Measurements from ENCODE around the gene MYO18B. TPM values are rescaled to one million over a fixed set of nuclear protein-coding genes. Genes with fewer than 3 reads are reported as not detected.
A peak's percentile ranks its signal among the peaks of the same experiment; 100 is the strongest.
"Not testable (repeated sequence)": the region's sequence is repeated elsewhere in the genome, so short reads cannot be mapped to it uniquely, and the experiment has no call there.

The MYO18B gene
- total RNA-seq, 1 donor from 2014 or later: 139 TPM

DNA sequence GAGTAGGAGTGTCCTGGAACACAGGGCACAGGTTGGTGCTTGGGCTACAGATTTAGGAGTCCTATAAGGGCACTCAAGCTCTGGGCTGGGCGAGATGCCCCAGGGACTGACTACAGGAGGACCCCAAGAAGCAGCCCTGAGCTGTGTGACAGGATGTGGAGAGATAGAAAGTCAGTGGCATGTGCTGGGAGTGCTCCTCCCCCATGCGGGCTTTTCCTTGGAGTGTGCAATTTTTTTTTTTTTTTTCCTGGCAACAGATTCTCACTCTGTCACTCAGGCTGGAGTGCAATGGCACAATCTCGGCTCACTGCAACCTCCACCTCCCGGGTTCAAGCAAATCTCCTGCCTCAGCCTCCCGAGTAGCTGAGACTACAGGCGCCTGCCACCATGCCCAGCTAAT, 33.6 kb upstream of the MYO18B start:
- intact Hi-C loops (cut with DNase I); DNase-seq (ENCODE audit: missing footprints): not testable (repeated sequence)
- ATAC-seq: peak; percentile 27

- intact Hi-C loops (cut with DNase I): no loop called here
- ATAC-seq (no peak), DNase-seq (ENCODE audit: missing footprints) (no peak)
Observed at GRCh38 chr22:25709758-25710157, 32.2 kb upstream of the MYO18B start.

DNA sequence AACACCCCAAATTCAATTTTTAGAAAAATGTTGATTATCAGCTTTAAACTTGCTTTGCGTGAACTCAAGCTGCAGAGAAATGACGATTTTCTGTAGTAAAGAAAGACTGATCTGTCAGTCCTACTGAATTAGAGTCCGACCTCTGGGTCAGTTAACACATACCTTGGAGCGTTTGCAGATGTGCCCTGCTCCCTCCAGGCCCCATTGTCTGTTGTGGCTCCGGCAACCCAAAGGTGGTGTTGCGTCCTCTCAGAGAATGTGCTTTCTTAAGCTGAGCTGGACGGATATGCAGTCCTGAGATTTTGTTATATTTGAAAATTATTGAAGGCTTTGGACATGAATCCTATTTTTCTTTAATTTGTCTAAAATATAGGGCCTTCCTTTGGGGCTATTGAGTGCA, 31.5 kb upstream of the MYO18B start:
- ATAC-seq: no peak
- no peak for DNase-seq (ENCODE audit: missing footprints)
- intact Hi-C loops (cut with DNase I): no loop called here

GRCh38 chr22:25711491-25711890, 30.5 kb upstream of the MYO18B start:
- intact Hi-C loops (cut with DNase I): no loop called here
- DNase-seq (ENCODE audit: missing footprints) (no peak), ATAC-seq (no peak)

- ATAC-seq (no peak), DNase-seq (ENCODE audit: missing footprints) (no peak)
- intact Hi-C loops (cut with DNase I): no loop called here
Observed at GRCh38 chr22:25712661-25713400, 29.2 kb upstream of the MYO18B start.

DNA sequence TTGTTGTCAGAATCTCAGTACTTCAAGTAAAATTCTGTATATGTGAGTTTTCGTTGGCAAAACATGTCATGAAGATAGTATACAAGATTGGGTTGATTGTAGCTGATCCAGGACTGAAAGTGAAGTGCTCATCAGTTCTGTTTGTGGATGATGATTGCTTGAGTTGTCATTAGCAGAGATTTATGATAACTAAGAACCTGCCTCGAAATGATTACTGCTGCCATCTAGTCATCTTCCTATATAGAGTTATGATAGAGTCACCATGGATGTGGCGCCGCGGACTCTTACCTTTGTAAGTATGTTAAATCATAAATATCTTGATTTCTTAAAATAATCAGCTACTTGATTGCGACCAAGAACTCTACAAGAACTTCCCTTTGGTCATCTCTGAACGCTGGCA, 27.9 kb upstream of the MYO18B start:
- intact Hi-C loops (cut with DNase I): no loop called here
- ATAC-seq (no peak), DNase-seq (ENCODE audit: missing footprints) (no peak)

DNA sequence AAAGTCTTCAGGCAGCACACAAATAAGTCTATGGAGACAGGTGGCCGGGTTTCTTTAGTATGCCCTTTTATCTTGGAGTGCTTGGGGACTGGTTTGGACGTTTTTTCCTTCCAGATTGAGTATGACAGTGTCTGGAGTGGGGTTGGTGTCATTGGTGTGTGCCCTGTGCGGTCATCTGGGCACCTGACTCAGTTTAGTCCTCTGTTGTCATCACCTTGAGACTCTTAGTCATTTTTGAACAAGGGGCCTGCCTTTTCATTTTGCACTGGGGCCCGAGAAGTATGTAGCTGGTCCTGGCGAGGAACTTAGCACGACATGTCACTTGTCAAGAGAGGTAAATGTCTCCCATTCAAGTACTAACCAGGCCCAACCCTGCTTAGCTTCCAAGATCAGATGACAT, 27.2 kb upstream of the MYO18B start:
- ATAC-seq: no peak
- no peak for DNase-seq (ENCODE audit: missing footprints)
- intact Hi-C loops (cut with DNase I): no loop called here

- DNase-seq (ENCODE audit: missing footprints) (no peak), ATAC-seq (no peak)
- intact Hi-C loops (cut with DNase I): no loop called here
Observed at GRCh38 chr22:25716637-25717036, 25.4 kb upstream of the MYO18B start.

GRCh38 chr22:25718135-25718840, 23.7 kb upstream of the MYO18B start:
- DNase-seq (ENCODE audit: missing footprints) (no peak), ATAC-seq (no peak)
- intact Hi-C loops (cut with DNase I): no loop called here

- intact Hi-C loops (cut with DNase I): no loop called here
- no peak for ATAC-seq
Observed at GRCh38 chr22:25722223-25722622, 19.8 kb upstream of the MYO18B start.

DNA sequence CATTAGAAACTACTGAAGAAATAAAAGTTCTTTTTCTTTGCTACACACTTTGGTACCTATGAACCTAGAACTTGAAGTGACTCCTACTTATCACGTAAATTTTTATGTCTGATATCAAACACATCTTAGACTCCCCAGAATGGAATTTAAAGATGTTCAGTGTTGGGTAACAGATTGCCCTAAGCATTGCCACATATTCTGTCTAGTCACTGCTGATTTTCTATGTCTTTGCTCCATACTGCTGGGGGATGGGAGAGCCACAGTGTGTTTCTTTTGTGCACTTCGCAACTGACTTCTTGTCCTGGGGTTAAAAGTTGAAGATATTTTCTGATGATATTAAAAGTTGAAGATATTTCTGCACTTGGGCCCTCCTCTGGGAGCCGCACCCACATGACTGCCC, 19.4 kb upstream of the MYO18B start:
- intact Hi-C loops (cut with DNase I): no loop called here
- ATAC-seq: no peak

More at GRCh38 chr22:25722223-25722622, 19.8 kb upstream of the MYO18B start:
- no peak for DNase-seq (ENCODE audit: missing footprints)

GRCh38 chr22:25726241-25726640, 15.7 kb upstream of the MYO18B start:
- ATAC-seq (no peak), DNase-seq (ENCODE audit: missing footprints) (no peak)
- intact Hi-C loops (cut with DNase I): no loop called here

More for the DNA sequence above, 19.4 kb upstream of the MYO18B start:
- no peak for DNase-seq (ENCODE audit: missing footprints)

- DNase-seq (ENCODE audit: missing footprints) (no peak), ATAC-seq (no peak)
- intact Hi-C loops (cut with DNase I): no loop called here
Observed at GRCh38 chr22:25728071-25728470, 13.9 kb upstream of the MYO18B start.

GRCh38 chr22:25729016-25729995, 12.7 kb upstream of the MYO18B start:
- no peak for DNase-seq (ENCODE audit: missing footprints)
- ATAC-seq: no peak
- intact Hi-C loops (cut with DNase I): no loop called here

GRCh38 chr22:25735650-25736049, 6.3 kb upstream of the MYO18B start:
- ATAC-seq (no peak), DNase-seq (ENCODE audit: missing footprints) (no peak)
- intact Hi-C loops (cut with DNase I): no loop called here

- ATAC-seq: no peak
- intact Hi-C loops (cut with DNase I): no loop called here
Observed at GRCh38 chr22:25736378-25737011, 5.5 kb upstream of the MYO18B start.

GRCh38 chr22:25739659-25740344, 2.2 kb upstream of the MYO18B start:
- intact Hi-C loops (cut with DNase I): no loop called here
- no peak for DNase-seq (ENCODE audit: missing footprints)
- no peak for ATAC-seq

More at GRCh38 chr22:25736378-25737011, 5.5 kb upstream of the MYO18B start:
- DNase-seq (ENCODE audit: missing footprints): no peak

Measured in Right ventricle myocardium inferior (tissue), 1 donor.